GM20000 (cell line): Measurements from ENCODE around the gene GYS2.

ENCODE experiments used
- DNase-seq: peaks from one replicate; pipeline ENCODE4 v3.0.0; 2012; ENCODE audit warnings: low spot score
- TF ChIP-seq, protein P1 (sequence below): IDR thresholded peaks from 2 replicates; pipeline ENCODE4 v1.5.1; 2012; ENCODE audit warnings: mild to moderate bottlenecking, control low read depth; ENCODE audit errors: extremely low read depth, missing control alignments

The GYS2 gene

DNA sequence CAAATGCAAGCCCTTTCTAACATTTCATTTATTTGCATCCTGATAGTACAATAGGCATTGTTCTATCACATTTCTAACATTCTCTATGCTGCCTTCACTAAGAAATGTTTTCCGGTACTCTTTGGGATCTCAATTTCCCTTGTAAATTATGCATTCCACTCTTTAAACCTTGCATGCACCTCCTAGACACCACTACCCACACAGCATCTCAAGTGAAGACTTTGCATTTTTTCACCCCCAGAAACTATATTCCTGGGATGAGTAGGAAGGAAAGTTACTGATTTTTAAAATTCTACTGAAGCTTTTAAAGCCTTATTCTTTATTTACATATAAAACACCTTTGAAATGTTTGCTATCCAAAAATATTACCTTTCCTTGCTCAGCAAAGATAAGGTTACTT is 27.1 kb downstream of the GYS2 start:
- DNase-seq, result no peak
- TF ChIP-seq, protein P1, sequence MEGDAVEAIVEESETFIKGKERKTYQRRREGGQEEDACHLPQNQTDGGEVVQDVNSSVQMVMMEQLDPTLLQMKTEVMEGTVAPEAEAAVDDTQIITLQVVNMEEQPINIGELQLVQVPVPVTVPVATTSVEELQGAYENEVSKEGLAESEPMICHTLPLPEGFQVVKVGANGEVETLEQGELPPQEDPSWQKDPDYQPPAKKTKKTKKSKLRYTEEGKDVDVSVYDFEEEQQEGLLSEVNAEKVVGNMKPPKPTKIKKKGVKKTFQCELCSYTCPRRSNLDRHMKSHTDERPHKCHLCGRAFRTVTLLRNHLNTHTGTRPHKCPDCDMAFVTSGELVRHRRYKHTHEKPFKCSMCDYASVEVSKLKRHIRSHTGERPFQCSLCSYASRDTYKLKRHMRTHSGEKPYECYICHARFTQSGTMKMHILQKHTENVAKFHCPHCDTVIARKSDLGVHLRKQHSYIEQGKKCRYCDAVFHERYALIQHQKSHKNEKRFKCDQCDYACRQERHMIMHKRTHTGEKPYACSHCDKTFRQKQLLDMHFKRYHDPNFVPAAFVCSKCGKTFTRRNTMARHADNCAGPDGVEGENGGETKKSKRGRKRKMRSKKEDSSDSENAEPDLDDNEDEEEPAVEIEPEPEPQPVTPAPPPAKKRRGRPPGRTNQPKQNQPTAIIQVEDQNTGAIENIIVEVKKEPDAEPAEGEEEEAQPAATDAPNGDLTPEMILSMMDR, result no peak

DNA sequence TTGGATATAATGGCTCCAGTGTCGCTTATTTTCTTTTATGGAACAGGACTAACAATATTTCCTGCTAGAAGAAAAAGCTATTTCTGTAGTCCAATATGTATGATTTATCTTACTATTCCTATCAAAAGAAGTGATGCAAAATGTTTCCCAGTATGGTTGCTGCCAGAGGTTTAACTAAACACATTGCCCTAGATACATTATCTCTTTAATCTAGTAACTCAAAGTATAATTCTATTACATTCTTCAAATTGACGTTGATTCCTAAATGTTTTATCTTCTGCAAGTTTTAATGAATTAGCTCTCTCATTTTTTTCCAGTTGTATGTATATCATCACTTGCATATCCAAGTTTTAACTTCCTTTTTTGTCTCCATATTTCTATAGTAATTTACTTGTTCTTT is 28.2 kb downstream of the GYS2 start:
- TF ChIP-seq, protein P1, result no peak
- DNase-seq, result no peak

DNA sequence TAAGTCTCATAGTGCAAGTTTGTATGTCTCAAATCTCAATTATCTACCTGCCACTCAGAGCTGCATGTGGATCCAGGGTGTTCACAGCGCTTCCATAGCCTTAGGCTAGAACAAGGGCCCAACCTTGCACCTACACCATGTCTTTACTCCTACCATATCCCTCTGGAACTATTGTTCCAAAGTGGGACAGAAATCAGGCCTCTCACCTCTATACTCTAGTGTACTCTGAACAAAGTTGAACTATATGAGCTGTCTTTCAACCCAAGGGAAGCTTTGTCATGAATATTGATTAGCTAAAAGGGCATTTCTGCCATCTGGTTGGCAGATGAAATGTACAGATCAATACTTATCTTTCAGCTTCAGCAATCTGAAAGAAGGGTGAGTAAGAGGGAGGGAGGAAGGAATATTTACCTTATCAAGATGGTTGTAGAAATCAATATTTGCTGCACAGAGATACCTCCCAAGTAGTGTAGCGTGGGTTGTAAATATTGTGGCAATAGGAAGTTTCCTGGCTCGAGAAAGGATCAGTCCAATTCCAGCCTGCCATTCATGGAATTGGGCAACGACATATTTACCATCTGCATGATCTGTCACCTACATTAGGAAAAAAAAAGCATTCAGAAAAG is 30.8 kb downstream of the GYS2 start:
- no peak for DNase-seq
- TF ChIP-seq, protein P1, result no peak

DNA sequence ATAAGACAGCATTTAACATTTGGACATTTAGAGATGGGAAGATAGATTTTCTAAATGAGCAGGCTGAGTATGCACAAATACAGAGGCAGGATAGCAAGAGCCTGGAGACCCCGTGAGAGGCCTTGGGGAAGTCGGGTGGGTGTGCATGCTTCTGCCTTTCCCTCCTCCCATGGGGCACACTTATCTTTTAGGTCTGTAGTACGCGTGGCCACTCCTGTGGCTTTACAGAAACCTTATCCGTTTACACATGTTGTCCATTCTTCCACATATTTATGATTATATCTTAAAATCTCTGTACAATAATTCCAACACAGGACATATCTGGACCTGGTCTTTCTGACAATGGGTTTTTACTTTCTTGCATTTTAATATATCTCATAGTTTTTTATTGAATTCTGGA is 33.6 kb downstream of the GYS2 start:
- DNase-seq, result no peak
- TF ChIP-seq, protein P1, result no peak

DNA sequence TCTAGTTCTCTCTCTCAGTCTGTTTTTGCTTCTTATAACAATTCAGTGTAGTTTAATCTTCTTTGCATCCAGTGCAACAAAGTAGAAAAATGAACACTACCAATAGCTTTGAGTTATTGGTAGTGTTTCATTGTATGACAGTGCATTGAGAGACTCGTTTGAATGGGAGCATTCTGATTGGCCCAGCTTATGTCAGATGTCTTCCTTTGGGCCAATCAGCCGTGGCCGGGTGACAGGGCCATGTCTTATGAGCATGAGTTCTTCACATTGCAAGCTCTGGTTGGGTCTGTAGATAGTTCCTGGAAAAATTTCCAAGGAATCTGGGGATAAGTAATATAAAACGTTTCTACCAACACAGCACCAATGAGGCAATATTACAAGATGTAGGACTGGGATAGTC is 36.5 kb downstream of the GYS2 start:
- TF ChIP-seq, protein P1, result no peak
- no peak for DNase-seq

DNA sequence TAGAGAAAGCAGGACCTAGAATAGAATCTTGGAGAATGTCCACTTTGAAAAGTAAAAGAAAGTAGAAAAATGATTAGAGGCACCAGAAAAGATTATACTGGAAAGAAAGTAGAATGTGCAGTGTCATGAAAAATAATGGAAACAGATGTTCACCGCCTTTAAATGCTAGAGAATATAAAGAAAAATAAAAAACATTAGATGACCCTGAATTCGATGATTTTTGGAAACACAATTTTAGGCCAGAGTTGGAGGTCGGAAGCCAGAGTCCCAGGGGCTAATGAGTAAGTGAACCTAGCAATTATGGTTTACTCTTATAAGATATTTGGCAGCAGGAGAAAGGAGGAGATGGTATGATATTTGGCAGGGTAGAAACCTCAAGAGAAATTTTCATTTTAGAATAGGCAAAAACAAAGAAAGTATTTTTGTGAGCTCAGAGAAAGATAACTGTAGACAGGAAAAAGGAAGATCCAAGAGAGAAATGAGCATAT is 37.7 kb downstream of the GYS2 start:
- no peak for DNase-seq

DNA sequence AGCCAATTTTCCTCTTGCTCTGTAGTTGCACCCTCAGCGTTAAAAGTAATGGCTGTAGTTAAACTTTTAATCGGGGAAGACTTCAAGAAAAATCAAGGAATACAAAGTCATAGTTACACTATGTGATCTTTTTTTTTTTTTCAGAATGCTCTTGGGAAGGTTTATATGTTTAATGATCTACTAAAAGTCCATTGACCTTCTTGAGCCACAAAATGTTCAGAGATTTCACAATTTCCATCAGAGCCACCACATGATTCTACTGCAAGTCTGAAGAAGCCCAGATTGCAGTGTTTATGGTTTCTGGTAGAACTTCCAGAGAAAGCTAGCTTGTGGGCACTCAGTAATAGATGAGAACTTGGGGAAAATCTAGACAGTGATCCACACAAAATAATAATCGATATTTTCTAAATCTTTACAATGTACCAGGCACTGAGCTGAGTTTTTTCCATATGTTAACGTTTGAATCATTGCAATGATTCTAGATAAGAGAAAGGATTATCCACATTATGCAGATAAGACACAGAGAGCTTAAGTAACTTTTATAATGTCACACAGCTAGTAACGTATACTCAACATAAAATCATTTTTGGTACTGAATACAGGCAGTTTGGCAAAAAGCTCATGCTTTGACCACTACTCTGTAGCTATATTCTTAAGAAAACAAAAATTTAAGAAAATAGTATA is 38.3 kb downstream of the GYS2 start:
- TF ChIP-seq, protein P1, result no peak
- DNase-seq, result no peak

More for the DNA sequence above, 37.7 kb downstream of the GYS2 start:
- TF ChIP-seq, protein P1, result no peak
